ENCODE measurements around the gene BMF. TPM values are rescaled to one million over a fixed set of nuclear protein-coding genes. Genes with fewer than 3 reads are reported as not detected.
A peak's percentile ranks its signal among the peaks of the same experiment; 100 is the strongest.

Gene BMF
- total and polyA plus RNA-seq, 2 experiments from 2014 or later = 0.40 to 1.1 TPM

- Histone ChIP-seq H4K20me1 (ENCODE audit: insufficient read depth) (no peaks in the 10 kb centered on the region), H3K27ac (no peak overlapping the region), H3K9me2 (ENCODE audit: insufficient read depth) (no peaks in the 10 kb centered on the region), H3K4me1 (ENCODE audit: insufficient read depth) (peaks cover 34% of the 10 kb centered on the region), H2AFZ (no peak overlapping the region), H3K36me3 (ENCODE audit: low read depth) (no peaks in the 10 kb centered on the region), H3K9me3 (ENCODE audit: low read depth) (no peaks in the 10 kb centered on the region), H3K27me3 (replicated peaks; ENCODE audit: insufficient read depth) (no peaks in the 10 kb centered on the region), H3K4me2 (ENCODE audit: unreplicated experiment) (no peak overlapping the region), H3F3A (ENCODE audit: insufficient read depth) (peaks cover 4% of the 10 kb centered on the region; the same call in 1 of the 2 replicates), H3K4me3 (no peak overlapping the region), H3K9ac (no peak overlapping the region), H3K79me2 (ENCODE audit: insufficient read depth) (no peaks in the 10 kb centered on the region)
- in situ Hi-C loops (cut with MboI) = no loop called here
- no peak for DNase-seq
- TF ChIP-seq EZH2 (IDR thresholded peaks at IDR 0.05; ENCODE audit: insufficient read depth, poor library complexity, severe bottlenecking) (no peak), EZH2phosphoT487 (IDR thresholded peaks at IDR 0.05; ENCODE audit: insufficient read depth, low read depth) (no peak)
- WGBS, 2 experiments (ENCODE audit: low coverage in 1 of 2, low lambda C conversion rate in 2 of 2, missing lambda C conversion rate in 2 of 2) = 79 to 83% methylated on average over 14 of the region's 14 CpGs
Observed at GRCh38 chr15:40090774-40091455, 17.8 kb downstream of the BMF start.

- peak overlapping the region; percentile 23 for H3K4me2 ChIP-seq (ENCODE audit: unreplicated experiment)
- peak overlapping the region; percentile 34 for H2AFZ ChIP-seq
- H3F3A ChIP-seq (ENCODE audit: insufficient read depth) = peaks cover 4% of the 10 kb centered on the region; the same call in 1 of the 2 replicates
- H3K4me3 ChIP-seq = no peak overlapping the region
- no peak overlapping the region for H3K27ac ChIP-seq
- peak; percentile 32 for DNase-seq
- 35 to 55% methylated on average over 6 to 7 of the region's 7 CpGs for WGBS, 2 experiments (ENCODE audit: low coverage in 1 of 2, low lambda C conversion rate in 2 of 2, missing lambda C conversion rate in 2 of 2)
- H3K9me2 ChIP-seq (ENCODE audit: insufficient read depth) = no peaks in the 10 kb centered on the region
- no peaks in the 10 kb centered on the region for H3K79me2 ChIP-seq (ENCODE audit: insufficient read depth)
- H3K36me3 ChIP-seq (ENCODE audit: low read depth) = no peaks in the 10 kb centered on the region
- in situ Hi-C loops (cut with MboI) = no loop called here
- no peak overlapping the region for H3K9ac ChIP-seq
- H3K27me3 ChIP-seq (replicated peaks; ENCODE audit: insufficient read depth) = no peaks in the 10 kb centered on the region
- H3K9me3 ChIP-seq (ENCODE audit: low read depth) = no peaks in the 10 kb centered on the region
- no peaks in the 10 kb centered on the region for H4K20me1 ChIP-seq (ENCODE audit: insufficient read depth)
- peaks cover 34% of the 10 kb centered on the region for H3K4me1 ChIP-seq (ENCODE audit: insufficient read depth)
- TF ChIP-seq EZH2 (IDR thresholded peaks at IDR 0.05; ENCODE audit: insufficient read depth, poor library complexity, severe bottlenecking) (no peak), EZH2phosphoT487 (IDR thresholded peaks at IDR 0.05; ENCODE audit: insufficient read depth, low read depth) (no peak)
Observed at GRCh38 chr15:40088929-40089755, 19.5 kb downstream of the BMF start.

- TF ChIP-seq EZH2phosphoT487 (IDR thresholded peaks at IDR 0.05; ENCODE audit: insufficient read depth, low read depth) (no peak), EZH2 (IDR thresholded peaks at IDR 0.05; ENCODE audit: insufficient read depth, poor library complexity, severe bottlenecking) (no peak)
Observed at GRCh38 chr15:40087991-40088928, 20.4 kb downstream of the BMF start.

More at GRCh38 chr15:40087991-40088928, 20.4 kb downstream of the BMF start:
- peaks cover 31% of the 10 kb centered on the region for H3K4me1 ChIP-seq (ENCODE audit: insufficient read depth)
- H3F3A ChIP-seq (ENCODE audit: insufficient read depth) = peaks cover 4% of the 10 kb centered on the region; the same call in 1 of the 2 replicates
- H3K9me2 ChIP-seq (ENCODE audit: insufficient read depth) = no peaks in the 10 kb centered on the region
- no peaks in the 10 kb centered on the region for H3K79me2 ChIP-seq (ENCODE audit: insufficient read depth)
- whole genome bisulfite sequencing, 2 experiments (ENCODE audit: low coverage in 1 of 2, low lambda C conversion rate in 2 of 2, missing lambda C conversion rate in 2 of 2) = 64 to 67% methylated on average over 8 to 9 of the region's 9 CpGs
- H3K4me2 ChIP-seq (ENCODE audit: unreplicated experiment) = peak overlapping the region; percentile 23
- no peak overlapping the region for H3K9ac ChIP-seq
- peak; percentile 45 for DNase-seq
- in situ Hi-C loops (cut with MboI) = no loop called here
- no peak overlapping the region for H3K27ac ChIP-seq
- peak overlapping the region; percentile 34 for H2AFZ ChIP-seq
- H3K4me3 ChIP-seq = no peak overlapping the region
- H3K9me3 ChIP-seq (ENCODE audit: low read depth) = no peaks in the 10 kb centered on the region
- H4K20me1 ChIP-seq (ENCODE audit: insufficient read depth) = no peaks in the 10 kb centered on the region
- no peaks in the 10 kb centered on the region for H3K27me3 ChIP-seq (replicated peaks; ENCODE audit: insufficient read depth)
- H3K36me3 ChIP-seq (ENCODE audit: low read depth) = no peaks in the 10 kb centered on the region
